ENCODE data around the gene ASIC4. TPM values are rescaled to one million over a fixed set of nuclear protein-coding genes. Genes with fewer than 3 reads are reported as not detected.

ASIC4 gene
- total and polyA plus RNA-seq, 9 of the 15 experiments (the other 6 are each of a cell fraction or from before 2014, with no cell fraction given) = 0.07 to 19.2 (median 4.8) TPM

- TF ChIP-seq L3MBTL2 (IDR thresholded peaks at IDR 0.05) = peak; percentile 83
- TF ChIP-seq ASH1L (IDR thresholded peaks at IDR 0.05; ENCODE audit: borderline replicate concordance, low read depth, partially characterized antibody) = no peak
- no peak for TF ChIP-seq LCOR (CRISPR knock-in tag; IDR thresholded peaks at IDR 0.05)
- no peak for TF ChIP-seq THRB (CRISPR knock-in tag; conservative IDR thresholded peaks at IDR 0.05)
- TF ChIP-seq GMEB1 (CRISPR knock-in tag; IDR thresholded peaks at IDR 0.05) = 0 out of 2 replicates have a peak, but pooled peaks have one; percentile 39
- no peak for TF ChIP-seq ESRRA (IDR thresholded peaks at IDR 0.05; ENCODE audit: borderline replicate concordance, low read depth)
- no peak for TF ChIP-seq BRF2 (IDR thresholded peaks at IDR 0.05; ENCODE audit: borderline replicate concordance, insufficient read depth, insufficient read length)
- TF ChIP-seq PML (IDR thresholded peaks at IDR 0.05; ENCODE audit: low read length) = 0 out of 2 replicates have a peak, but pooled peaks have one; percentile 24
- 0 out of 2 replicates have a peak, but pooled peaks have one; percentile 17 for TF ChIP-seq SOX6 (IDR thresholded peaks at IDR 0.05)
- 0 out of 2 replicates have a peak, but pooled peaks have one; percentile 27 for TF ChIP-seq HNRNPL (IDR thresholded peaks at IDR 0.05; ENCODE audit: low read depth, low read length)
- peak; percentile 71; the same call in 1 of the 2 replicates for TF ChIP-seq E2F5 (CRISPR knock-in tag; IDR thresholded peaks at IDR 0.05)
- no peak for TF ChIP-seq NR2C1 (IDR thresholded peaks at IDR 0.05)
- TF ChIP-seq NR2C1 (tag; IDR thresholded peaks at IDR 0.05) = no peak
- TF ChIP-seq POLR2AphosphoS5 (IDR thresholded peaks at IDR 0.05; ENCODE audit: control insufficient read depth, insufficient read depth, low read depth, low read length) = peak; percentile 19; the same call in 1 of the 2 replicates
- TF ChIP-seq ZNF239 (CRISPR knock-in tag; IDR thresholded peaks at IDR 0.05) = no peak
- TF ChIP-seq NBN (IDR thresholded peaks at IDR 0.05; ENCODE audit: low read depth) = 0 out of 2 replicates have a peak, but pooled peaks have one; percentile 28
- no peak for TF ChIP-seq NUFIP1 (IDR thresholded peaks at IDR 0.05; ENCODE audit: partially characterized antibody)
- TF ChIP-seq NFRKB (IDR thresholded peaks at IDR 0.05; ENCODE audit: low read depth) = 0 out of 2 replicates have a peak, but pooled peaks have one; percentile 57
- peak in 1 of 2 experiments; percentile 39; a peak in 1 of 4 replicates for TF ChIP-seq ZNF639 (CRISPR knock-in tag; conservative IDR thresholded peaks at IDR 0.05 in 1 of 2, IDR thresholded peaks at IDR 0.05 in 1 of 2)
These were observed 16.6 kb upstream of the ASIC4 start (continued) for GRCh38 chr2:219497495-219498279.

All from K562 (cell line).